ENCODE results near the gene SPO11. TPM values are rescaled to one million over a fixed set of nuclear protein-coding genes. Genes with fewer than 3 reads are reported as not detected.

The SPO11 gene
- total and polyA plus RNA-seq, 3 donors from 2014 or later, result 5.9 to 13.8 (median 12.3) TPM

DNA sequence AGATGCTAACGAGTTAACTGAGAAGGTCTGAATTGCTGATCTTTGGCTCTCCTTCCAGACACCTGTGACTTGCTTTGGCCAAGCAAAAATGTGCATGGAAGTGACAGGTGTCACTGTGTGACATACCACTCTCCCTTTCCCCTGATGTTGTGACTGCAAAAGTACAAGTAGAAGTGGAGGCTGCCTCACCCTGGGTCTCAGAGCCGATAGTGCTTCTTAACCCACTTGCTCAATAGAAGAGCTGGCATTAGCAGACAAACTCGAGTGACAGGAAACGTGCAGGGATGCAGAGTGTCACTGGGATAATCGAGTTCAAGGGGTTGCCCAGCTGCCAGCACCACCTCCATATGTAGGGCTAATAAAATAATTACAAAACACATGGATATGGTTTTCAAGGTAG is 16.4 kb upstream of the SPO11 start:
- H3K27ac ChIP-seq, result no peak overlapping the region
- H3K9me3 ChIP-seq, result no peaks in the 10 kb centered on the region
- no peak for DNase-seq
- WGBS, 2 donors, result 76 to 77% methylated on average over 5 of the region's 5 CpGs
- H3K4me3 ChIP-seq, result no peak overlapping the region
- no peaks in the 10 kb centered on the region for H3K4me1 ChIP-seq
- no peaks in the 10 kb centered on the region for H3K27me3 ChIP-seq
- no peaks in the 10 kb centered on the region for H3K36me3 ChIP-seq (ENCODE audit: low read depth, missing control alignments)
- intact Hi-C loops (cut with DNase I; ENCODE audit: low total_unique reads), result no loop called here
- TF ChIP-seq POLR2A (IDR thresholded peaks at IDR 0.05), result no peak
- TF ChIP-seq, protein P1, sequence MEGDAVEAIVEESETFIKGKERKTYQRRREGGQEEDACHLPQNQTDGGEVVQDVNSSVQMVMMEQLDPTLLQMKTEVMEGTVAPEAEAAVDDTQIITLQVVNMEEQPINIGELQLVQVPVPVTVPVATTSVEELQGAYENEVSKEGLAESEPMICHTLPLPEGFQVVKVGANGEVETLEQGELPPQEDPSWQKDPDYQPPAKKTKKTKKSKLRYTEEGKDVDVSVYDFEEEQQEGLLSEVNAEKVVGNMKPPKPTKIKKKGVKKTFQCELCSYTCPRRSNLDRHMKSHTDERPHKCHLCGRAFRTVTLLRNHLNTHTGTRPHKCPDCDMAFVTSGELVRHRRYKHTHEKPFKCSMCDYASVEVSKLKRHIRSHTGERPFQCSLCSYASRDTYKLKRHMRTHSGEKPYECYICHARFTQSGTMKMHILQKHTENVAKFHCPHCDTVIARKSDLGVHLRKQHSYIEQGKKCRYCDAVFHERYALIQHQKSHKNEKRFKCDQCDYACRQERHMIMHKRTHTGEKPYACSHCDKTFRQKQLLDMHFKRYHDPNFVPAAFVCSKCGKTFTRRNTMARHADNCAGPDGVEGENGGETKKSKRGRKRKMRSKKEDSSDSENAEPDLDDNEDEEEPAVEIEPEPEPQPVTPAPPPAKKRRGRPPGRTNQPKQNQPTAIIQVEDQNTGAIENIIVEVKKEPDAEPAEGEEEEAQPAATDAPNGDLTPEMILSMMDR (IDR thresholded peaks at IDR 0.05), result no peak

DNA sequence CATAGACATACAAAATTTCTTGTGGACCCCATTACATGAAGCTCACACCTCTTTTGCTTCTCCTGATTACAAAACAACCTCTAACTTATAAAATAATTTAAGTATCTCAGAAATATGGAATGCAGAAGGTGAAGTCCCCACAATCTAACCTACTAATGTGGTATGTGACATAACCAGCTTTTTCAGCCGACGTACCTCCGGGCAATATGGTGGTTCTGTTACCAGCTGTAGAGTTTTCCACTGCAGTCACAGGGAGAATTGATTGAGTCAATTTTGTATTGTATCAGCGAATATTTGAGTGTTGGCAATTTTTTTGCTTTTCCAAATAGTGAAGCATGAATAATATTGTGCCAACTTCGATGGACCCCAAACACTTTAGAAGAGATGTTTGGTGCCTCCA is 15.7 kb upstream of the SPO11 start:
- TF ChIP-seq, protein P1 (IDR thresholded peaks at IDR 0.05), result no peak
- intact Hi-C loops (cut with DNase I; ENCODE audit: low total_unique reads), result no loop called here

DNA sequence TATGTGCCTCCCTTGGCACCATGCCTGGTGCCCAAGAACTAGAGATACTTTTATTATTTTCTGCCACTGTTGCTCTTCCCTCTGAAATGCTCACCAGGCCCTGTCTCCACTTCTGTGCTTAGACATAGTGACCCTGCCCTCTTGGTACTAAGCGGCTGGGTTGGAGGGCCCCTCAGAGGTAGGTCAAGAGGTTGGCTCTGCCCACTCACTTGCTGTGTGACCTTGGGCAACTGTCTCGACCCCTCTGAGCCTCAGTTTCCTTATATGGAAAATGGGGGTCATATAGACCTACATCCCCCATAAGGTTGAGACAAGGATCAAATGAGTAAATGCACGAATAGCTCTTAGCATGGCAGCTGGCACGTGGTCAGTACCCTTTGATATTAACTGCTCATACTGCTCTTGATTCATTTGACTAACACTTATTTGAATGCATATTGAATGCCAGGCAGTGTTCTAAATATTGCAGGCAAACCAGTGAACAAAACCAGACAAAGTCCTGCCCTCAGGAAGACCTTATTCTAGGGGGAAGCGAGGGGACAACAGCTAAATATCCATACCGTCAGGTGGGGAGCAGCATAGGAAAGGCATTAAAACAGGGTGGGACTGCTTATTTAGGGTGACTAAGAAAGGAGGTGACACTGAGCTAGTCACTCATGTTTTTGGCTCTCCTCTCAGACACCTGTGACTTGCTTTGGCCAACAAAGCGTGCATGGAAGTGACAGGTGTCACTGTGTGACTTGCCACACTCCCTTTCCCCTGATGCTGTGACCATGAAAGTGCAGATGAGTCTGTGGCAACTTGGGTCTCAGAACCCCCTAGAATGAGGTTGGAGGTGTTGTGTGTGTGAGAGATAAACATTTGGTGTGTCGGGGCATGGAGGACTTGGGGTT is 14.3 kb upstream of the SPO11 start:
- H3K4me1 ChIP-seq, result no peaks in the 10 kb centered on the region

More for the DNA sequence above, 15.7 kb upstream of the SPO11 start:
- 91 to 95% methylated on average over 5 of the region's 5 CpGs for WGBS, 2 donors
- Histone ChIP-seq H3K4me1 (no peaks in the 10 kb centered on the region), H3K4me3 (no peak overlapping the region), H3K27me3 (no peaks in the 10 kb centered on the region), H3K27ac (no peak overlapping the region), H3K36me3 (ENCODE audit: low read depth, missing control alignments) (no peaks in the 10 kb centered on the region), H3K9me3 (no peaks in the 10 kb centered on the region)
- no peak for DNase-seq

DNA sequence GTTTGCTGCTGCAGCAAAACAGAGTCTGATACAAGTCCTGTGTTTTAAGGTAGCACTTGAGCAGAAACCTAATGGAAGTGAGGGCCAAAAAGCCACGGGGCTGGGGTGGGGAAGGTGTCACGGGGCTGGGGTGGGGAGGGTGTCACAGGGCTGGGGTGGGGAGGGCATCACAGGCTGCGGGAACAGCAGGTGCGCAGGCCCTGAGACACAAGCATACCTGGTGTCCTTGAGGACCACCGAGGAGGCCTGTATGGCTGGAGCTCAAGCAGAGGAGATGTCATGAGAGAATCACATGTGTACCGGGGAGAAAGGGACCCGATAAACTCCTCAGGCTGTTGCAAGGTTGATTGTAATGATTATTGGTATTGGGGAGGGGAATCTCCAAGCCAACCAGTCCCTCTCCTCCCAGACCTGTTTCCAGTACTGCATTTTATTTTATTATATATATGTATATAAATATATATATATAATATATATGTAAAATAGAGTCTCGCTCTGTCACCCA is 13.6 kb upstream of the SPO11 start:
- H3K36me3 ChIP-seq (ENCODE audit: low read depth, missing control alignments), result no peaks in the 10 kb centered on the region
- 85 to 92% methylated on average over 7 to 8 of the region's 8 CpGs for WGBS, 2 donors
- no peak overlapping the region for H3K27ac ChIP-seq
- DNase-seq, result no peak
- no peak overlapping the region for H3K4me3 ChIP-seq
- intact Hi-C loops (cut with DNase I; ENCODE audit: low total_unique reads), result no loop called here
- no peaks in the 10 kb centered on the region for H3K4me1 ChIP-seq
- no peaks in the 10 kb centered on the region for H3K27me3 ChIP-seq
- H3K9me3 ChIP-seq, result no peaks in the 10 kb centered on the region
- TF ChIP-seq, protein P1 (IDR thresholded peaks at IDR 0.05), result no peak
- no peak for TF ChIP-seq POLR2A (IDR thresholded peaks at IDR 0.05)

More for the DNA sequence above, 14.3 kb upstream of the SPO11 start:
- H3K36me3 ChIP-seq (ENCODE audit: low read depth, missing control alignments), result no peaks in the 10 kb centered on the region
- DNase-seq, result no peak
- no peak overlapping the region for H3K27ac ChIP-seq
- WGBS, 2 donors, result 82 to 89% methylated on average over 8 of the region's 8 CpGs
- no peaks in the 10 kb centered on the region for H3K27me3 ChIP-seq
- TF ChIP-seq, protein P1 (IDR thresholded peaks at IDR 0.05), result no peak
- TF ChIP-seq POLR2A (IDR thresholded peaks at IDR 0.05), result no peak
- intact Hi-C loops (cut with DNase I; ENCODE audit: low total_unique reads), result no loop called here
- no peak overlapping the region for H3K4me3 ChIP-seq
- H3K9me3 ChIP-seq, result no peaks in the 10 kb centered on the region

Data from testis (tissue), 3 donors.